Activated T-cell treated with anti-CD3 and anti-CD28 coated beads, Interleukin-2, amount 50 U/mL, for 1 hour (primary cell): ENCODE measurements around the gene RFWD3.
"Not testable (repeated sequence)": the region's sequence is repeated elsewhere in the genome, so short reads cannot be mapped to it uniquely, and the experiment has no call there.

Source experiments
- DNase-seq: peaks from one replicate; pipeline ENCODE4 v3.0.0-alpha.2; 2020

The RFWD3 gene

GRCh38 chr16:74666425-74667254 is at the start of gene RFWD3:
RFWD3 (minus strand) TSS chr16:74666877; CDS start chr16:74661449, 5,428 bp downstream.
- DNase-seq: peak; percentile 90

GRCh38 chr16:74716355-74716754 is 49.7 kb upstream of the RFWD3 start:
- no peak for DNase-seq

GRCh38 chr16:74713876-74714275 is 47.2 kb upstream of the RFWD3 start:
- DNase-seq: no peak

GRCh38 chr16:74713325-74713724 is 46.6 kb upstream of the RFWD3 start:
- DNase-seq: no peak

- no peak for DNase-seq
Observed at GRCh38 chr16:74711938-74712337, 45.3 kb upstream of the RFWD3 start.

GRCh38 chr16:74710401-74710800 is 43.7 kb upstream of the RFWD3 start:
- no peak for DNase-seq

GRCh38 chr16:74709441-74709877 is 42.8 kb upstream of the RFWD3 start:
- DNase-seq: peak; percentile 83

GRCh38 chr16:74700438-74701225 is 34.0 kb upstream of the RFWD3 start, which contains the start of gene MLKL:
MLKL (minus strand) TSS chr16:74700862; CDS start chr16:74695757, 5,105 bp downstream.
- peak; percentile 64 for DNase-seq

- DNase-seq: peak; percentile 31
Observed at GRCh38 chr16:74700116-74700437, 33.4 kb upstream of the RFWD3 start.

- no peak for DNase-seq
Observed at GRCh38 chr16:74699666-74700065, 33.0 kb upstream of the RFWD3 start.

- no peak for DNase-seq
Observed at GRCh38 chr16:74698222-74698621, 31.5 kb upstream of the RFWD3 start.

GRCh38 chr16:74695450-74696422 is 29.1 kb upstream of the RFWD3 start:
- DNase-seq: peak; percentile 54

- DNase-seq: no peak
Observed at GRCh38 chr16:74691093-74691855, 24.6 kb upstream of the RFWD3 start.

- DNase-seq: no peak
Observed at GRCh38 chr16:74682556-74682955, 15.9 kb upstream of the RFWD3 start.

- DNase-seq: no peak
Observed at GRCh38 chr16:74680681-74681080, 14.0 kb upstream of the RFWD3 start.

- no peak for DNase-seq
Observed at GRCh38 chr16:74679983-74680382, 13.3 kb upstream of the RFWD3 start.

- no peak for DNase-seq
Observed at GRCh38 chr16:74677868-74678267, 11.2 kb upstream of the RFWD3 start.

GRCh38 chr16:74673876-74674275 is 7.2 kb upstream of the RFWD3 start:
- no peak for DNase-seq

- not testable (repeated sequence) for DNase-seq
Observed at GRCh38 chr16:74668877-74669276, 2.2 kb upstream of the RFWD3 start.

- DNase-seq: peak; percentile 39
Observed at GRCh38 chr16:74667255-74667700, 601 bp upstream of the RFWD3 start.

- DNase-seq: no peak
Observed at GRCh38 chr16:74666010-74666421, 661 bp downstream of the RFWD3 start.

- no peak for DNase-seq
Observed at GRCh38 chr16:74661064-74661463, 5.6 kb downstream of the RFWD3 start.
